Suprapubic skin (tissue), 4 donors: ENCODE data around the gene NMRK2. TPM values are rescaled to one million over a fixed set of nuclear protein-coding genes. Genes with fewer than 3 reads are reported as not detected.

ENCODE experiments used
- DNase-seq, 2 donors: peaks; one replicate each; pipeline ENCODE4 v3.0.0-alpha.2; 2019; ENCODE audit warnings: low spot score in 2 of 2
- H3K27ac ChIP-seq: fragments of 200-600 bp; sonication (generic); one replicate; pipeline ENCODE4 v1.5.1; 2019
- H3K27me3 ChIP-seq: fragments of 200-600 bp; sonication (generic); one replicate; pipeline ENCODE4 v1.5.1; 2019
- H3K36me3 ChIP-seq: fragments of 200-600 bp; sonication (generic); one replicate; pipeline ENCODE4 v1.5.1; 2019
- H3K4me1 ChIP-seq: fragments of 200-600 bp; sonication (generic); one replicate; pipeline ENCODE4 v1.5.1; 2019
- H3K4me3 ChIP-seq: fragments of 200-600 bp; sonication (generic); one replicate; pipeline ENCODE4 v1.5.1; 2019; ENCODE audit warnings: mild to moderate bottlenecking
- H3K9me3 ChIP-seq: fragments of 200-600 bp; sonication (generic); one replicate; pipeline ENCODE4 v1.5.1; 2019
- EP300 ChIP-seq: sonication (generic); formaldehyde crosslinking; IDR thresholded peaks from one replicate; pipeline ENCODE4 v1.6.1; 2017; ENCODE audit warnings: antibody characterized with exemption
- POLR2A ChIP-seq, 2 donors: fragments of 450-650 bp; IDR thresholded peaks; one replicate each; pipeline ENCODE4 v1.6.1; 2017; ENCODE audit warnings: antibody characterized with exemption in 2 of 2, mild to moderate bottlenecking in 2 of 2, moderate library complexity in 2 of 2
- POLR2AphosphoS5 ChIP-seq, 3 donors: sonication (generic); formaldehyde crosslinking; IDR thresholded peaks; one replicate each; pipeline ENCODE4 v1.6.1; 2017; ENCODE audit warnings: antibody characterized with exemption in 3 of 3
- WGBS: methylation state at CpG from one replicate; pipeline ENCODE4 v1.1.5; 2018; 5-methylcytosine and 5-hydroxymethylcytosine counted together
- total RNA-seq, 4 donors: library from RNA; depleted of rRNA; stranded (reverse); fragments of >200 nt; gene quantifications; one replicate each; pipeline ENCODE4 v1.1.0, GENCODE V29; 2016
- TF ChIP-seq, protein P1 (sequence below), 2 donors: fragments of 200-600 bp in 1 of 2; fragments of 450-650 bp in 1 of 2; sonication (generic) in 1 of 2; IDR thresholded peaks; one replicate each; pipeline ENCODE4 v1.5.1; 2016 to 2019; ENCODE audit warnings: antibody characterized with exemption in 2 of 2, mild to moderate bottlenecking in 1 of 2, moderate library complexity in 1 of 2

Gene NMRK2
- total RNA-seq, 4 donors from 2014 or later, result not detected

DNA sequence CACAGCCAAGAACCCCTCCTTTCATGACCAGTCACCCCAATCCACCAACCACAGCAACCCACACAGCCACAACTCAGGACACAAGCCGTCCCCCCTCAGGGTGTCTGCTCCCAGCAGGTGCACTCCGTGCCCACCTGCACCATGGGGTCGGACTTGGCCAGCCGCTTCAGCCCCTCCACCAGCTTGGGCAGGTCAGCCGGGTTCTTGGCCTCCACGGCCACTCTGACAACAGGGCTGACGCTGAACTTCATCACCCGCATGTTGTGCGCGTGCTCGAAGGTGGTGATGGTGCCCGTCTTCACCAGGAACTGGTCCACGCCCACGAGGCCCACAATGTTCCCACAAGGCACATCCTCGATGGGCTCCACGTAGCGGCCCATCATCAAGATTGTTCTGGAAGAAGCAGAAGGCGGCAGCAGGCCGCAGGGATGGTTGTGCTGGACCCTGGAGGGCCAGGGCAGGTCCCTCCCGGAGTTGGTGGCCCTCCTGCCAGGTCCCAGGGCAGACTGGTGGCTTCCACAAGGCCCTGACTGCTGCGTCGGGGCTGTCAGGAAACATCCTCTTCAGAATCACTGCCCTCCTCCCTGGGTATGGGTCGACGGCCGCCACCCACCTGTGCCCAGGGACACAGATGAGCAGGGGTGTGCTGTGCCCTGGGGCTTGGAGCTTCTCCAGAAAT, 46.9 kb downstream of the NMRK2 start:
- Histone ChIP-seq H3K27me3 (no peaks in the 10 kb centered on the region), H3K27ac (no peak overlapping the region), H3K4me3 (no peak overlapping the region), H3K4me1 (peaks cover 31% of the 10 kb centered on the region), H3K36me3 (peaks cover 92% of the 10 kb centered on the region), H3K9me3 (no peaks in the 10 kb centered on the region)
- TF ChIP-seq EP300, result no peak
- peak in 1 of 3 donors; percentile 7 for TF ChIP-seq POLR2AphosphoS5 (IDR thresholded peaks at IDR 0.05)
- 84% methylated on average over 5 of the region's 25 CpGs for WGBS
- no peak for DNase-seq

DNA sequence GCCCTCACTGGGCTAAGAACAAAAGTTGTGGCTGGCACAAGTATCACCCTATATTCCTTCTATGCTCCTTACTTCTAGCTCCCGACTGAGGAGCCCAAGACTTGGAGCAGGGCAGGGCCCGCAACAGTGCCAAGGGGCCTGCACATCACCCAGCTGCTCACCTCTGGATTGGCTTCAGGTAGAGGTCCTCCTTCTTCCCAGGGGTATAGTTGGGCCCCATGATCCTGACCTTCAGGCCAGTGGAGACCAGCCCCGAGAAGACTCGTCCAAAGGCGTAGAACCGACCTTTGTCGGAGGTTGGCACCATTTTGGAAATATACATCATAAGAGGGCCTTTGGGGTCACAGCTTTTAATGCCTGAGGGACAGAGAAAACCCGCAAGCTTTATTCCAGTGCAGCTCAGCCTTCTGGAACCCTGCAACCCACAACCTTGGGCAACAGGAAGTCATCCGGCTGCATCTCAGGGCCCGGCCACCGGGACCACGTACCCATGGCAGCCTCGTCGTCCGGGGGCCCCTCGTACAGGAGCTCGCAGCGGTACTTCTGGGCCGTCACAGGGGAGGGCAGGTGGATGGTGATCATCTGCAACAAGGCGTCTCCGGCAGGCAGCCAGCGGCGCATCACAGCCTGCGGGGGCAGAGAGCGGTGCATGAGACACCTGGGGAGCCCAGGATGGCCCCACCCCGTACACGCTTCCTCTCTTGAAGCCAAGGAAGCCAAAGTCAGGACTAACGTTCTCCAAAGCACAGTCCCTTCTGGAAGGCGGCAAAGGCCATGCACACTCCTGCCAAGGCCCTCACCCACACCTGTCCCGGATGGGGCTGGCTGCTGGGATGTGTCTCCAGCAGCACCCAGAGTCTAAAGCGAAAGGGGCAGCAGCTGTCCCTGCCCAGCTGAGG, 47.7 kb downstream of the NMRK2 start:
- Histone ChIP-seq H3K27me3 (no peaks in the 10 kb centered on the region), H3K27ac (no peak overlapping the region), H3K4me3 (no peak overlapping the region), H3K9me3 (no peaks in the 10 kb centered on the region), H3K4me1 (peaks cover 34% of the 10 kb centered on the region), H3K36me3 (peaks cover 86% of the 10 kb centered on the region)
- TF ChIP-seq POLR2AphosphoS5 (IDR thresholded peaks at IDR 0.05) (no peak), EP300 (no peak), POLR2A (IDR thresholded peaks at IDR 0.05) (no peak)
- TF ChIP-seq, protein P1, sequence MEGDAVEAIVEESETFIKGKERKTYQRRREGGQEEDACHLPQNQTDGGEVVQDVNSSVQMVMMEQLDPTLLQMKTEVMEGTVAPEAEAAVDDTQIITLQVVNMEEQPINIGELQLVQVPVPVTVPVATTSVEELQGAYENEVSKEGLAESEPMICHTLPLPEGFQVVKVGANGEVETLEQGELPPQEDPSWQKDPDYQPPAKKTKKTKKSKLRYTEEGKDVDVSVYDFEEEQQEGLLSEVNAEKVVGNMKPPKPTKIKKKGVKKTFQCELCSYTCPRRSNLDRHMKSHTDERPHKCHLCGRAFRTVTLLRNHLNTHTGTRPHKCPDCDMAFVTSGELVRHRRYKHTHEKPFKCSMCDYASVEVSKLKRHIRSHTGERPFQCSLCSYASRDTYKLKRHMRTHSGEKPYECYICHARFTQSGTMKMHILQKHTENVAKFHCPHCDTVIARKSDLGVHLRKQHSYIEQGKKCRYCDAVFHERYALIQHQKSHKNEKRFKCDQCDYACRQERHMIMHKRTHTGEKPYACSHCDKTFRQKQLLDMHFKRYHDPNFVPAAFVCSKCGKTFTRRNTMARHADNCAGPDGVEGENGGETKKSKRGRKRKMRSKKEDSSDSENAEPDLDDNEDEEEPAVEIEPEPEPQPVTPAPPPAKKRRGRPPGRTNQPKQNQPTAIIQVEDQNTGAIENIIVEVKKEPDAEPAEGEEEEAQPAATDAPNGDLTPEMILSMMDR (IDR thresholded peaks at IDR 0.05), result no peak
- WGBS, result 91% methylated on average over 10 of the region's 31 CpGs
- DNase-seq, result peak in 1 of 2 donors; percentile 66

DNA sequence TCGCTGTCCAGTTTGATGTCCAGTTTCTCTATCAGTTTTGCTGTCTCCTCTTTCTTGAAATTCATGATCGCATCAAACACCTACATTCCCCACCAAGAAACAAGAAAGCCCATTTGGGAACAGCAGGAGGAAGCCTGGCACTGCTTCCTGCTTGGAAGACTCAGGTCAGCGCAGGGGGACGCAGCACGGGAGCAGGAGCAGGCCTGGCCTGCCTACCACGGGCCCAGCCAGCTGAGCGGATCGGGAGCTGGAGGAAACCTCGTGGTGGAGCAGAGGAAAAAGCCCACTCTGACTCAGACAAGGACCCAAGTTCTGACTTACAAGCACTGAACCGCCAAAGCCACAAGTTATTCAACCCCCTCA, 48.5 kb downstream of the NMRK2 start:
- H3K27me3 ChIP-seq, result no peaks in the 10 kb centered on the region
- no peak overlapping the region for H3K4me3 ChIP-seq
- no peak for DNase-seq
- peaks cover 41% of the 10 kb centered on the region for H3K4me1 ChIP-seq
- TF ChIP-seq POLR2AphosphoS5 (IDR thresholded peaks at IDR 0.05) (no peak), EP300 (no peak), POLR2A (IDR thresholded peaks at IDR 0.05) (no peak)
- TF ChIP-seq, protein P1 (IDR thresholded peaks at IDR 0.05), result no peak
- H3K9me3 ChIP-seq, result no peaks in the 10 kb centered on the region
- H3K27ac ChIP-seq, result no peak overlapping the region
- H3K36me3 ChIP-seq, result peaks cover 78% of the 10 kb centered on the region
- WGBS, result 88% methylated on average over 10 of the region's 10 CpGs

DNA sequence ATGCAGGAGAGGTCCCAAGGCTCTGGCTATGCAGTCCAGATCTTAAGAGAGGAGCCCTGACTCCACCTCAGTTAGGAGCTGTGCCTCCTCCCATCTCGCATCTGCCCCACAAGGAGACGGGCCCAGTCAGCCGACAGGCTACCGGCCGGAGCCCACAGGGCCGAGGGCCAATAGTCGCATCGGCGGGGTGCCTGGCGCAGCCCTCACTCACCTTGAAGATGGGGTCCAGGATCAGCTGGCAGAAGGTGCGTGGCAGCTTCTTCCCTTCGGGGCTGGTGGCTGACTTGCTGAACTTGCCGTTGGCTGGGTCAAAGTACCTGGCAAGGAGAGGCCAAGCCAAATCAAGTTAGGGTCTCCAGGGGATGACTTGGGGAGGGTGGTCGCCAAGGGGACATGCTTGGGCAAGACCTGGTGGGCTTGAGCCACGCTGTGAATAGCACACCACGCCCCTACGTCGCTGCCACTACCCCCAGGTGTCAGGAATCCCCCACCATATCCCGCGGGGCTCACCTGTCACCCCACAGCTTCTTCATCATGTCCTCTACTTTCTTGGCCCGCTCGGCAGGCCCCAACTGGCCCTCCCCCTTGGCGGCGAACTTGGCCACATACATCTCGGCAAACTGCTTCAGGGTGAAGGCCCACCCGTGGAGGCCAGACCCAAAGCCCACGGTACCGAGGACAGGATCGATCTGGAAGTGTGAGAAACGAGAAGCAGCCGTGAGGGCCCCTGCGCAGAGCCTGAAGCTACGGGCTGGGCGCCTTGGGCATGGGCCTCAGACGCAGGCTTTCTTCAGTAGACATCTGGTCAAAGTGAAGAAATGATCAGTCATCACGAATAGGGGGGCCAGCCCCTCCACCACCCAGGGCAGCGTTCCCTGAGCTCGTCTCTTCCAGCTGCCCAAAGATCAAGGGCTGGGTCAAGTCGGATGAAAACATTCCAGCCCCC, 49.1 kb downstream of the NMRK2 start:
- H3K4me3 ChIP-seq, result no peak overlapping the region
- H3K9me3 ChIP-seq, result no peaks in the 10 kb centered on the region
- no peaks in the 10 kb centered on the region for H3K27me3 ChIP-seq
- WGBS, result 90% methylated on average over 26 of the region's 39 CpGs
- H3K36me3 ChIP-seq, result peaks cover 71% of the 10 kb centered on the region
- no peak overlapping the region for H3K27ac ChIP-seq
- H3K4me1 ChIP-seq, result peaks cover 48% of the 10 kb centered on the region
- peak in 1 of 2 donors; percentile 66 for DNase-seq
- TF ChIP-seq POLR2AphosphoS5 (IDR thresholded peaks at IDR 0.05) (no peak), POLR2A (IDR thresholded peaks at IDR 0.05) (no peak), EP300 (no peak)
- TF ChIP-seq, protein P1 (IDR thresholded peaks at IDR 0.05), result no peak

DNA sequence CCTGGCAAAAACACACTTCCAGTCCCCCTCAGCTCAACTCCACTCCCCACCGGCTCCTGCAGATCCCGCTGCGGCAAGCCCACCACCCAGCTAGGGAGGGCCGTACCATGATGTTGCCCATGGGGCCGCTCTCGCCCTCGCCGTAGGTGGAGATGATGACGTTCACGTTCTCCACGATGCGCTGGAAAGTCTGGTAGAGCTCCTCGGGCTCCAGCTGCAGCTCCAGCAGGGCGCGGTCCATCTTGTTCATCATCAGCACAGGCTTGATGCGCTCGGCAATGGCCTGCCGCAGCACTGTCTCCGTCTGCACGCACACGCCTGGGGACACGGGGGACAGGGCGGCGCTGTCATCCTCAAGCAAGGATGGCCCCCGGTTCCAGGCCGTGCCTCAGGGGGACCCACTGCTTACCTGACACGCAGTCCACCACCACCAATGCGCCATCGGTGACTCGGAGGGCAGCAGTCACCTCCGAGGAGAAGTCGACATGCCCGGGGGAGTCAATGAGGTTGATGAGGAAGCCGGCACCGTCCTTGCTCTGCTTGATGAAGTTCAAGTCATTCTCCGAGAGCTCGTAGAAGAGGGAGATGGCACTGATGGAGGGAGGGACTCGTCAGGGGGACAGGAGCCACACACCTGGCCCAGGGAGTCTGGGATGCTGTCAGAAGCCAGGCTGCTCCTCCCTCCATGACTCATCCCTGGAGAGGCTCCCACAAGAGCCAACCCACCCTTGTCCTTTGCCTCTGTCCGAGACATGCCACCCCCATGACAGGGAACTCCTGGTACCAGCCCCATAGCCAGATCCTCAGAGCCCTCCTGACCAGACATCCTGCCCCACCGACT, 50.1 kb downstream of the NMRK2 start:
- Histone ChIP-seq H3K4me3 (peak overlapping the region; percentile 99), H3K36me3 (peaks cover 62% of the 10 kb centered on the region), H3K27me3 (no peaks in the 10 kb centered on the region), H3K27ac (peak overlapping the region; percentile 98), H3K9me3 (no peaks in the 10 kb centered on the region), H3K4me1 (peaks cover 55% of the 10 kb centered on the region)
- no peak for TF ChIP-seq POLR2A (IDR thresholded peaks at IDR 0.05)
- TF ChIP-seq POLR2AphosphoS5 (IDR thresholded peaks at IDR 0.05), result no peak
- no peak for TF ChIP-seq EP300
- TF ChIP-seq, protein P1 (IDR thresholded peaks at IDR 0.05), result no peak
- DNase-seq, result peak in 1 of 2 donors; percentile 71
- WGBS, result 79% methylated on average over 18 of the region's 40 CpGs
